OCI-LY7 (cell line): Measurements from ENCODE around the gene TPTE2. TPM values are rescaled to one million over a fixed set of nuclear protein-coding genes. Genes with fewer than 3 reads are reported as not detected.
"Not testable (repeated sequence)": the region's sequence is repeated elsewhere in the genome, so short reads cannot be mapped to it uniquely, and the experiment has no call there.

Experiments
- BruUV-seq: library from RNA; stranded (reverse); fragments of 400-500 nt; replicated peaks from 2 replicates; lab custom pipeline; 2021; lab: Mats Ljungman, UMichigan
- CTCF ChIA-PET: fragments of 300-600 bp; sonication (Branson Sonifier 250); formaldehyde crosslinking; loops from one replicate; lab custom pipeline; 2022; ENCODE audit warnings: antibody characterized with exemption; ENCODE audit not compliant: unreplicated experiment; lab: Charles Lee
- POLR2A ChIA-PET: fragments of 300-600 bp; sonication (Branson Sonifier 250); formaldehyde crosslinking; loops from one replicate; lab custom pipeline; 2022; ENCODE audit warnings: antibody characterized with exemption; lab: Charles Lee
- DNase-seq: peaks from one replicate; pipeline ENCODE4 v3.0.0-alpha.2; 2015; ENCODE audit warnings: low spot score
- H2AFZ ChIP-seq: fragments of 200-600 bp; sonication (generic), shearing (Covaris generic); 2 replicates; pipeline ENCODE4 v1.6.1; 2014; ENCODE audit warnings: mild to moderate bottlenecking, antibody characterized with exemption, low read length, moderate library complexity
- H3K27ac ChIP-seq: fragments of 200-600 bp; sonication (generic); 2 replicates; pipeline ENCODE4 v1.5.1; 2014; ENCODE audit warnings: mixed run types, low read depth, mild to moderate bottlenecking, moderate library complexity, low read length, inconsistent platforms; ENCODE audit not compliant: poor library complexity, severe bottlenecking
- H3K36me3 ChIP-seq: fragments of 200-600 bp; sonication (generic); 2 replicates; pipeline ENCODE4 v1.6.1; 2014; ENCODE audit warnings: mild to moderate bottlenecking, antibody characterized with exemption, low read length, moderate library complexity, mixed read lengths; ENCODE audit not compliant: insufficient read depth
- H3K4me1 ChIP-seq: fragments of 200-600 bp; sonication (generic); 2 replicates; pipeline ENCODE4 v1.5.1; 2014; ENCODE audit warnings: mild to moderate bottlenecking, low read length; ENCODE audit not compliant: insufficient read depth, poor library complexity, severe bottlenecking
- H3K4me2 ChIP-seq: fragments of 200-600 bp; sonication (generic); 2 replicates; pipeline ENCODE4 v1.6.1; 2014; ENCODE audit warnings: mild to moderate bottlenecking, low read length
- H3K4me3 ChIP-seq: fragments of 200-600 bp; sonication (generic); 2 replicates; pipeline ENCODE4 v1.5.1; 2014; ENCODE audit warnings: mild to moderate bottlenecking, low read depth, low read length; ENCODE audit not compliant: poor library complexity, severe bottlenecking
- H3K79me2 ChIP-seq: fragments of 200-600 bp; sonication (generic); 2 replicates; pipeline ENCODE4 v1.6.1; 2016; ENCODE audit warnings: low read depth, mild to moderate bottlenecking, low read length, moderate library complexity, mixed read lengths; ENCODE audit not compliant: insufficient read depth
- H3K9me2 ChIP-seq: fragments of 200-600 bp; sonication (generic); 2 replicates; pipeline ENCODE4 v1.6.1; 2016; ENCODE audit warnings: mild to moderate bottlenecking, low read length, mixed read lengths; ENCODE audit not compliant: insufficient read depth
- H3K9me3 ChIP-seq: fragments of 200-600 bp; sonication (generic); 2 replicates; pipeline ENCODE4 v1.6.1; 2014; ENCODE audit warnings: mild to moderate bottlenecking, mixed run types, low read length, mixed read lengths
- H4K20me1 ChIP-seq: fragments of 200-600 bp; sonication (generic); 2 replicates; pipeline ENCODE4 v1.6.1; 2014; ENCODE audit warnings: mild to moderate bottlenecking, antibody characterized with exemption, low read length, moderate library complexity, mixed read lengths; ENCODE audit not compliant: insufficient read depth
- EZH2phosphoT487 ChIP-seq: fragments of 200-600 bp; sonication (generic); IDR thresholded peaks from 2 replicates; pipeline ENCODE4 v1.6.1; 2018; ENCODE audit warnings: low read depth, borderline replicate concordance, mild to moderate bottlenecking, mixed run types, antibody characterized with exemption, low read length, moderate library complexity, mixed read lengths
- intact Hi-C: fragments of 100-400 bp; cut with micrococcal nuclease; formaldehyde crosslinking; loops from one replicate; pipeline ENCODE4 v1.10.0; 2022; ENCODE audit not compliant: unreplicated experiment
- total RNA-seq, 2 experiments: library from RNA; depleted of rRNA in 1 of 2; stranded (reverse); fragments of >200 nt in 1 of 2; shearing (Covaris generic) in 1 of 2; gene quantifications; 2 replicates each; pipeline ENCODE4 v1.2.3, GENCODE V29; 2014 to 2022
- TF ChIP-seq, protein P1 (sequence below): fragments of 200-600 bp; sonication (generic); conservative IDR thresholded peaks from 2 replicates; pipeline ENCODE4 v1.5.1; 2014; ENCODE audit warnings: mild to moderate bottlenecking, antibody characterized with exemption, low read length, moderate library complexity, mixed read lengths

TPTE2 gene
- total RNA-seq, 2 experiments from 2014 or later, result 0.27 TPM; not detected in 1

DNA sequence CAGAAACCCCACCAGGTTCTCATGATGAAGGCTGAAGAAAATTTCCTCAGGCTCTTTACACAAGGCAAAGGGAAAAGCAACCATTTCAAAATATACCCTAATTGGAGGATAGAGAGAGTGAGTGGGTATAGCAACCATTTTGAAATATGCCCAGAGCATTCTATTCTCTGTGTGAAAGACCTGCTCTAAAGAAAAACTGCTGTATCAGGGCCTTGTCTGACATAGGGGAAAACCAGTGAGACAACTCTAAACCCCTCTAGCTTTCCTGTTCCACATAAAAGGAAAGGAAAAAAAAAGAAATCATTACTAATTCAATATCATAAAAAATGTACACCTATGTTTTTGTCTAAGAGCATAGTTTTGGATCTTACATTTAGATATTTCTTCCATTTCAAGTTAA, 42.3 kb downstream of the TPTE2 start:
- H4K20me1 ChIP-seq, result no peaks in the 10 kb centered on the region
- no peak overlapping the region for H2AFZ ChIP-seq
- H3K4me3 ChIP-seq, result no peak overlapping the region
- no peak overlapping the region for H3K4me2 ChIP-seq
- no peaks in the 10 kb centered on the region for H3K4me1 ChIP-seq
- no peaks in the 10 kb centered on the region for H3K36me3 ChIP-seq
- ChIA-PET CTCF (no interaction called here), POLR2A (no interaction called here)
- DNase-seq, result no peak
- no peaks in the 10 kb centered on the region for H3K9me2 ChIP-seq
- no peak overlapping the region for H3K27ac ChIP-seq
- H3K9me3 ChIP-seq, result no peaks in the 10 kb centered on the region
- BruUV-seq, result no TSS peak
- no peaks in the 10 kb centered on the region for H3K79me2 ChIP-seq
- intact Hi-C loops, result no loop called here
- no peak for TF ChIP-seq EZH2phosphoT487
- TF ChIP-seq, protein P1, sequence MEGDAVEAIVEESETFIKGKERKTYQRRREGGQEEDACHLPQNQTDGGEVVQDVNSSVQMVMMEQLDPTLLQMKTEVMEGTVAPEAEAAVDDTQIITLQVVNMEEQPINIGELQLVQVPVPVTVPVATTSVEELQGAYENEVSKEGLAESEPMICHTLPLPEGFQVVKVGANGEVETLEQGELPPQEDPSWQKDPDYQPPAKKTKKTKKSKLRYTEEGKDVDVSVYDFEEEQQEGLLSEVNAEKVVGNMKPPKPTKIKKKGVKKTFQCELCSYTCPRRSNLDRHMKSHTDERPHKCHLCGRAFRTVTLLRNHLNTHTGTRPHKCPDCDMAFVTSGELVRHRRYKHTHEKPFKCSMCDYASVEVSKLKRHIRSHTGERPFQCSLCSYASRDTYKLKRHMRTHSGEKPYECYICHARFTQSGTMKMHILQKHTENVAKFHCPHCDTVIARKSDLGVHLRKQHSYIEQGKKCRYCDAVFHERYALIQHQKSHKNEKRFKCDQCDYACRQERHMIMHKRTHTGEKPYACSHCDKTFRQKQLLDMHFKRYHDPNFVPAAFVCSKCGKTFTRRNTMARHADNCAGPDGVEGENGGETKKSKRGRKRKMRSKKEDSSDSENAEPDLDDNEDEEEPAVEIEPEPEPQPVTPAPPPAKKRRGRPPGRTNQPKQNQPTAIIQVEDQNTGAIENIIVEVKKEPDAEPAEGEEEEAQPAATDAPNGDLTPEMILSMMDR, result no peak

DNA sequence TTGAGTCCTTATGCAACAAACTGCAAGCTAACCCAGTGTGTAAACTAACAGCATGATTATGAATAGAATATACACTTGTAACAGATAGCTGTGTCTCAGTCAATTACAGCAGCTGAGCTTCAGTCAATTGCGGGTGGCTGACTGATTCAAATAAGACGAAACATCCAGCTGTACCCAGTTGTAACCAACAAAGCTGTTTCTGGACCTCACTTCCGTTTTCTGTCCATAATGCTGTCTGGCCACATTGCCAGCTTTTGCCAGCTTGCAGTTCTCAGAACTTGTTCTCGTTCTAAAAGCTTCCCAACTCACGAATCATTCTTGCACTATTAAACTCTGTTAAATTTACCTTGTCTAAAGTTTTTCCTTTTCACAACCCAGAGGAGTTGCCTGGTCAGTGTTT, 53.7 kb downstream of the TPTE2 start:
- H3K4me1 ChIP-seq, CTCF ChIA-PET, H3K4me3 ChIP-seq, POLR2A ChIA-PET, H3K79me2 ChIP-seq, H3K9me3 ChIP-seq, H3K4me2 ChIP-seq, BruUV-seq, H2AFZ ChIP-seq, DNase-seq, H3K36me3 ChIP-seq, H3K9me2 ChIP-seq, intact Hi-C loops, H3K27ac ChIP-seq, H4K20me1 ChIP-seq: not testable (repeated sequence)

DNA sequence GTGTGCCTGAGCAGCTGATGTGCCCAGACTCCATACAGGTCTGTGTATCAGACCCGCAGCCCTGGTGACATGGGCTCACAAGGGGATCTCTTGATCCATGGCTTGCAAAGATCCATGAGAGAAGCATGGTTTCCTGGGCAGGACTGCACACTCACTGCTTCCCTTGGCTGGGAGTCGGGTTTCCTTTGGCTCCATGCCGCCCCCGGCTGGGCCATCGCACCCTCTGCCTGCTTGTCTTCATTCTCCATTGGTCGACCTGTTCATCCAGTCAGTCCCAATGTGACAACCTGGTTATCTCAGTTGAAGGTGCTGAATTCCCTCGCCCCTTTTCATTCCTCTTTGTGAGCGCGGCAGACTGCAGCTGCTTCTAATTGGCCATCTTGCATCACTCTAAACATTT, 101.2 kb downstream of the TPTE2 start:
- H3K4me3 ChIP-seq, H4K20me1 ChIP-seq, H3K9me2 ChIP-seq, intact Hi-C loops, H3K4me1 ChIP-seq, H3K4me2 ChIP-seq, DNase-seq, H2AFZ ChIP-seq, H3K9me3 ChIP-seq, BruUV-seq, POLR2A ChIA-PET, H3K27ac ChIP-seq, H3K36me3 ChIP-seq, CTCF ChIA-PET, H3K79me2 ChIP-seq: not testable (repeated sequence)

DNA sequence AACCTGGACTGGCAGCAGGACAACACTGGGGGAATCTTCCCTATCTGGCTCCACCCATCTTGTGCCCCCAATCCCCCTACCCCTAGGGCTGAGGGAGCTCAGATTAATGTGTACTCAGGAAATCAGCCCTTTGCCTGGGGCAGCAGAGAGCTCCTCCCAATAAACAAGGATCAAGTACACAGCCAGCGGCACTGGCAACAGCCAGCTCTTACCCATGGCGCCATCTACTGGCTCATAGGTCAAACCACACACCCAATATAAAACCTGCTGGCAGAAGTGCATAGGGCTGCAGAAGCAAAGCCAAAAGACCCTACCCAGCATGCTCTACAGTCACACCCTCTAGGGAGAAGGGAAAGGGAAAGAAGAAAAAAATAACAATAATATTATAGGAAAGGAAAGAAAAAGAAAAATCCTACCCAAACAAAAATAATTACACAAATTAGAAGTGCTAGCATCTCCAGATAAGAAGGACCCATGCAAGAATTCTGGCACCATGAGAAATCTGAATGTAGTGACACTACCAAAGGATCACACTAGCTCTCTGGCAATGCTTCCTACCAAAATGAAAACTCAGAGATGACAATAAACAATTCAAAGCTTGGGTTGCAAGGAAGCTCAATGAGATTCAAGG, 122.2 kb downstream of the TPTE2 start:
- H3K4me2 ChIP-seq, H4K20me1 ChIP-seq, H3K36me3 ChIP-seq, H3K4me1 ChIP-seq, BruUV-seq, H3K27ac ChIP-seq, H3K79me2 ChIP-seq, H3K4me3 ChIP-seq, CTCF ChIA-PET, POLR2A ChIA-PET, intact Hi-C loops, H2AFZ ChIP-seq, H3K9me2 ChIP-seq, H3K9me3 ChIP-seq: not testable (repeated sequence)
- peak; percentile 15 for DNase-seq
- TF ChIP-seq, protein P1, result peak; percentile 47

DNA sequence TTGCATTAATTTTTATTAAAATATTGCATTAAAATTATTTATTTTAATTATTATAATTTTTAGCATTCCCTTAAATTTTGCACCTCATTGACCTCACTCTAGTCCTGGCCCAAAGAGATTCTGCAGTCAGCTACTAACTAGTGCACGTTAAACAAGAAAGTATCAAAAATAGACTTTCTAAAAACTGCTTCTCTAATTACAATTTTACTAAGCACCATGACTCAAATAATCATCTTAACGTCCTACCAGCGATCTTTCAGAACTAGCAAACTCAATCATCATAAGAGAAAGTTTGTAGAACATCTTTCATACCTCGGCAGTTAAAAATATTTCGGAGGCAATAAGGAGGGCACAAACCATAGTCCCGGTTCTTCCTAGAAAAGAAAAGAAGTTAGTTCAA, 123.6 kb downstream of the TPTE2 start:
- CTCF ChIA-PET, BruUV-seq, H3K4me1 ChIP-seq, H4K20me1 ChIP-seq, H3K4me3 ChIP-seq, H2AFZ ChIP-seq, H3K36me3 ChIP-seq, H3K4me2 ChIP-seq, intact Hi-C loops, H3K27ac ChIP-seq, POLR2A ChIA-PET, H3K9me3 ChIP-seq, H3K79me2 ChIP-seq, DNase-seq, H3K9me2 ChIP-seq: not testable (repeated sequence)
